Panc1 (cell line): ENCODE results near the gene SLC2A4RG. TPM values are rescaled to one million over a fixed set of nuclear protein-coding genes. Genes with fewer than 3 reads are reported as not detected.

ENCODE experiments used
- ATAC-seq: fragments of 200-7000 bp; cut with Tn5 transposase; 2 replicates; pipeline ENCODE4 v1.9.1; 2020; ENCODE audit warnings: mild to moderate bottlenecking, moderate library complexity
- BruUV-seq: library from RNA; stranded (reverse); fragments of 400-500 nt; replicated peaks from 2 replicates; lab custom pipeline; 2021; lab: Mats Ljungman, UMichigan
- CTCF ChIA-PET: fragments of 300-600 bp; sonication (Branson Sonifier 250); formaldehyde crosslinking; loops from one replicate; lab custom pipeline; 2022; ENCODE audit warnings: antibody characterized with exemption; lab: Charles Lee
- POLR2A ChIA-PET: fragments of 300-600 bp; sonication (Branson Sonifier 250); formaldehyde crosslinking; loops from one replicate; lab custom pipeline; 2022; ENCODE audit warnings: antibody characterized with exemption; lab: Charles Lee
- DNase-seq: peaks from one replicate; pipeline ENCODE4 v3.0.0-alpha.2; 2010; ENCODE audit warnings: low read depth, low spot score
- H3K27ac ChIP-seq: 2 replicates; pipeline ENCODE4 v1.5.1; 2011; ENCODE audit warnings: mild to moderate bottlenecking, low read length, inconsistent platforms
- H3K27me3 ChIP-seq: fragments of 200-500 bp; sonication (Bioruptor generic); 2 replicates; pipeline ENCODE4 v1.6.0; 2014; ENCODE audit warnings: low read length, inconsistent platforms; ENCODE audit not compliant: control insufficient read depth, insufficient read depth
- H3K36me3 ChIP-seq: fragments of 200-500 bp; sonication (Bioruptor generic); 2 replicates; pipeline ENCODE4 v1.5.1; 2014; ENCODE audit warnings: inconsistent platforms, mild to moderate bottlenecking, low read length, moderate library complexity; ENCODE audit not compliant: control insufficient read depth, insufficient read depth
- H3K4me1 ChIP-seq: 2 replicates; pipeline ENCODE4 v1.5.1; 2011; ENCODE audit warnings: inconsistent platforms, mild to moderate bottlenecking, low read length, moderate library complexity; ENCODE audit not compliant: control insufficient read depth, insufficient read depth
- H3K4me3 ChIP-seq, 2 experiments: 2 replicates each; pipeline ENCODE4 v1.5.1; 2011 to 2012; ENCODE audit warnings: low read depth in 2 of 2, low read length in 2 of 2, mild to moderate bottlenecking in 2 of 2, inconsistent platforms in 1 of 2, moderate library complexity in 1 of 2
- H3K9me3 ChIP-seq: fragments of 200-500 bp; sonication (Bioruptor generic); 2 replicates; pipeline ENCODE4 v1.5.1; 2014; ENCODE audit warnings: low read depth, mild to moderate bottlenecking, inconsistent platforms, low read length, moderate library complexity; ENCODE audit not compliant: control insufficient read depth, insufficient read depth
- CTCF ChIP-seq: fragments of 450-650 bp; IDR thresholded peaks from 2 replicates; pipeline ENCODE4 v1.5.1; 2017; ENCODE audit warnings: mild to moderate bottlenecking
- POLR2AphosphoS5 ChIP-seq: IDR thresholded peaks from 2 replicates; pipeline ENCODE4 v1.6.1; 2012; ENCODE audit warnings: mild to moderate bottlenecking, low read depth, low read length, moderate library complexity
- REST ChIP-seq, 2 experiments: IDR thresholded peaks; 2 replicates each; pipeline ENCODE4 v1.6.1; 2011 to 2012; ENCODE audit warnings: low read depth in 2 of 2, control low read depth in 1 of 2, low read length in 1 of 2, mild to moderate bottlenecking in 1 of 2, moderate library complexity in 1 of 2; ENCODE audit not compliant: insufficient read depth in 1 of 2
- SIN3A ChIP-seq: IDR thresholded peaks from 2 replicates; pipeline ENCODE4 v1.6.1; 2012; ENCODE audit warnings: low read depth, mild to moderate bottlenecking, low read length, moderate library complexity, borderline replicate concordance; ENCODE audit not compliant: insufficient read depth
- TCF7L2 ChIP-seq: IDR thresholded peaks from 2 replicates; pipeline ENCODE4 v1.6.1; 2011; ENCODE audit warnings: mild to moderate bottlenecking, low read depth, low read length, inconsistent platforms
- in situ Hi-C: cut with HindIII; loops from 2 replicates; pipeline ENCODE4 v1.10.0; 2016; ENCODE audit warnings: low sequenced_read_pairs, low pct_unique_long_range_greater_than_20kb
- intact Hi-C: fragments of 100-400 bp; cut with micrococcal nuclease; formaldehyde crosslinking; loops from one replicate; pipeline ENCODE4 v1.10.0; 2022; ENCODE audit not compliant: unreplicated experiment
- total RNA-seq: library from RNA; stranded (reverse); gene quantifications from one replicate; pipeline ENCODE4 v1.2.1, GENCODE V29; 2021; ENCODE audit not compliant: unreplicated experiment

SLC2A4RG gene
- total RNA-seq, 1 experiment from 2014 or later, result 166 TPM

DNA sequence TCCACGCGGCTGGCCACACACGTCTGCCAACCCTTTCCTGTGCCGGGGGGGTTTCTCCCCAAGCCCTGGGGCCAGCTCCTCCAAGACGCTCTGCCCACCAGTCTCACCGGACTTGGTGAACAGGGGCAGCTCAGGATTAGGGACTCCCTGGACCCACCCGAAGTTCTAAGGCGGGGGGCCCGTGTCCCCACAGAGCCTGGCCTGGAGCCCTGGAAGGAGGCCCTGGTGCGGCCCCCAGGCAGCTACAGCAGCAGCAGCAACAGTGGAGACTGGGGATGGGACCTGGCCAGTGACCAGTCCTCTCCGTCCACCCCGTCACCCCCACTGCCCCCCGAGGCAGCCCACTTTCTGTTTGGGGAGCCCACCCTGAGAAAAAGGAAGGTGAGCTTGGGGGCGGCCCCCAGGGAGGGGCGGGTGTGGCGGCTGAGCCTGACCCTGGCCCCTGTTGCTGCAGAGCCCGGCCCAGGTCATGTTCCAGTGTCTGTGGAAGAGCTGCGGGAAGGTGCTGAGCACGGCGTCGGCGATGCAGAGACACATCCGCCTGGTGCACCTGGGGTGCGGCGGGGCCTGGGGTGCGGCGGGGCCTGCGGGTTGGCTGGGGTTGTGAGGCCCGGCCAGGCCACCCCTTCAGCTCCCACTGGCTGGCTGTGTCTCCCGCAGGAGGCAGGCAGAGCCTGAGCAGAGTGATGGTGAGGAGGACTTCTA lies 2.3 kb downstream of the SLC2A4RG start (continued):
- TF ChIP-seq POLR2AphosphoS5, result no peak

GRCh38 chr20:63742381-63743024 lies 2.9 kb downstream of the SLC2A4RG start:
- DNase-seq (no peak), ATAC-seq (no peak)
- intact Hi-C loops, result no loop called here
- no peak overlapping the region for H3K27ac ChIP-seq
- ChIA-PET CTCF (no interaction called here), POLR2A (no interaction called here)
- no peaks in the 10 kb centered on the region for H3K9me3 ChIP-seq
- peaks cover 22% of the 10 kb centered on the region for H3K4me1 ChIP-seq
- BruUV-seq, result no TSS peak
- in situ Hi-C loops, result no loop called here
- no peaks in the 10 kb centered on the region; the same call in 1 of the 2 replicates for H3K36me3 ChIP-seq
- no peaks in the 10 kb centered on the region for H3K27me3 ChIP-seq
- TF ChIP-seq TCF7L2, result no peak
- no peak for TF ChIP-seq SIN3A
- TF ChIP-seq CTCF, result no peak
- no peak for TF ChIP-seq REST (IDR thresholded peaks at IDR 0.05; ENCODE audit: insufficient read depth in 1 of 2, low read depth in 2 of 2, low read length in 1 of 2)
- TF ChIP-seq POLR2AphosphoS5, result no peak
- no peak overlapping the region for H3K4me3 ChIP-seq

GRCh38 chr20:63743210-63743970 lies 3.8 kb downstream of the SLC2A4RG start:
- TF ChIP-seq POLR2AphosphoS5 (no peak), SIN3A (no peak), REST (IDR thresholded peaks at IDR 0.05; ENCODE audit: insufficient read depth in 1 of 2, low read depth in 2 of 2, low read length in 1 of 2) (no peak), TCF7L2 (no peak), CTCF (no peak)
- no peaks in the 10 kb centered on the region for H3K9me3 ChIP-seq
- in situ Hi-C loops (no loop called here), intact Hi-C loops (no loop called here)
- DNase-seq, result no peak
- no peak overlapping the region for H3K27ac ChIP-seq
- no peak overlapping the region for H3K4me3 ChIP-seq
- BruUV-seq, result TSS peak; percentile 78
- H3K27me3 ChIP-seq, result no peaks in the 10 kb centered on the region
- H3K36me3 ChIP-seq, result no peaks in the 10 kb centered on the region; the same call in 1 of the 2 replicates
- H3K4me1 ChIP-seq, result peaks cover 22% of the 10 kb centered on the region
- no peak for ATAC-seq
- ChIA-PET CTCF (no interaction called here), POLR2A (interaction anchor here (0.6 kb wide), 1 partner anchor 44 kb away, joined by 3 read pairs; no protein-coding TSS in a partner anchor)
